GM23338 (cell line): ENCODE measurements around the gene RAB6A. TPM values are rescaled to one million over a fixed set of nuclear protein-coding genes. Genes with fewer than 3 reads are reported as not detected.

Experiments
- ATAC-seq: fragments of 200-7000 bp; cut with Tn5 transposase; 3 replicates; pipeline ENCODE4 v1.9.1; 2020
- DNase-seq: peaks from one replicate; pipeline ENCODE4 v3.0.0-alpha.2; 2015; ENCODE audit warnings: low spot score
- H2AFZ ChIP-seq: fragments of 200-600 bp; sonication (generic); 2 replicates; pipeline ENCODE4 v1.8.0; 2016; ENCODE audit warnings: antibody characterized with exemption, mild to moderate bottlenecking, moderate library complexity
- H3F3A ChIP-seq: fragments of 200-600 bp; sonication (generic); replicated peaks from 2 replicates; pipeline ENCODE4 v1.8.0; 2017; ENCODE audit warnings: antibody characterized with exemption, mixed run types, low read depth
- H3K27ac ChIP-seq: fragments of 200-600 bp; sonication (generic); 2 replicates; pipeline ENCODE4 v1.6.1; 2016; ENCODE audit warnings: low read depth
- H3K27me3 ChIP-seq: fragments of 200-600 bp; sonication (generic); 2 replicates; pipeline ENCODE4 v1.8.0; 2016; ENCODE audit warnings: mild to moderate bottlenecking, mixed run types, moderate library complexity; ENCODE audit not compliant: insufficient read depth
- H3K36me3 ChIP-seq: fragments of 200-600 bp; sonication (generic); 2 replicates; pipeline ENCODE4 v1.8.0; 2016; ENCODE audit warnings: mild to moderate bottlenecking; ENCODE audit not compliant: insufficient read depth
- H3K4me1 ChIP-seq: fragments of 200-600 bp; sonication (generic); 2 replicates; pipeline ENCODE4 v1.8.0; 2016; ENCODE audit warnings: mild to moderate bottlenecking, moderate library complexity; ENCODE audit not compliant: insufficient read depth
- H3K4me2 ChIP-seq: fragments of 200-600 bp; sonication (generic); 2 replicates; pipeline ENCODE4 v1.7.1; 2017; ENCODE audit warnings: mixed run types
- H3K4me3 ChIP-seq: fragments of 200-600 bp; sonication (generic); 2 replicates; pipeline ENCODE4 v1.6.1; 2016; ENCODE audit warnings: mixed run types
- H3K79me2 ChIP-seq: fragments of 200-600 bp; sonication (generic); replicated peaks from 2 replicates; pipeline ENCODE4 v1.8.0; 2017; ENCODE audit warnings: mild to moderate bottlenecking; ENCODE audit not compliant: insufficient read depth
- H3K9me2 ChIP-seq: fragments of 200-600 bp; sonication (generic); 2 replicates; pipeline ENCODE4 v1.8.0; 2017; ENCODE audit not compliant: insufficient read depth
- H4K20me1 ChIP-seq: fragments of 200-600 bp; sonication (generic); replicated peaks from 2 replicates; pipeline ENCODE4 v1.8.0; 2017; ENCODE audit warnings: mild to moderate bottlenecking; ENCODE audit not compliant: insufficient read depth
- H3K27ac Mint-ChIP-seq: 2 replicates; pipeline ENCODE4 v1.8.0; 2020; ENCODE audit warnings: inconsistent platforms, mild to moderate bottlenecking, moderate library complexity, mixed read lengths
- H3K27me3 Mint-ChIP-seq: 3 replicates; pipeline ENCODE4 v1.8.0; 2022; ENCODE audit warnings: low read depth, mild to moderate bottlenecking, moderate library complexity, mixed read lengths, inconsistent platforms; ENCODE audit not compliant: insufficient read depth, poor library complexity
- H3K36me3 Mint-ChIP-seq: 3 replicates; pipeline ENCODE4 v1.8.0; 2021; ENCODE audit warnings: low read depth, mild to moderate bottlenecking, inconsistent platforms, moderate library complexity, mixed read lengths
- H3K4me1 Mint-ChIP-seq: 3 replicates; pipeline ENCODE4 v1.8.0; 2020; ENCODE audit warnings: mild to moderate bottlenecking, inconsistent platforms, mixed read lengths
- H3K4me3 Mint-ChIP-seq: 3 replicates; pipeline ENCODE4 v1.8.0; 2021; ENCODE audit warnings: moderate library complexity, mild to moderate bottlenecking, inconsistent platforms, mixed read lengths
- H3K9me3 Mint-ChIP-seq: 3 replicates; pipeline ENCODE4 v1.8.0; 2020; ENCODE audit warnings: moderate library complexity, mild to moderate bottlenecking, inconsistent platforms, mixed read lengths
- ETS1 ChIP-seq: IDR thresholded peaks from 2 replicates; pipeline ENCODE4 v1.6.1; 2016; ENCODE audit warnings: antibody characterized with exemption
- JUNB ChIP-seq: IDR thresholded peaks from one replicate; pipeline ENCODE4 v1.6.1; 2016; ENCODE audit warnings: antibody characterized with exemption; ENCODE audit not compliant: unreplicated experiment
- REST ChIP-seq: IDR thresholded peaks from one replicate; pipeline ENCODE4 v1.6.1; 2018; ENCODE audit warnings: antibody characterized with exemption; ENCODE audit not compliant: unreplicated experiment
- ZNF114 ChIP-seq: fragments of 250-450 bp; sonication (Bioruptor Pico); IDR thresholded peaks from 2 replicates; pipeline ENCODE4 v1.5.0; 2020; ENCODE audit warnings: mild to moderate bottlenecking, moderate library complexity
- ZNF331 ChIP-seq: fragments of 250-450 bp; sonication (Bioruptor Pico); IDR thresholded peaks from 2 replicates; pipeline ENCODE4 v1.5.0; 2020; ENCODE audit warnings: low read depth, mild to moderate bottlenecking, moderate library complexity
- ZNF462 ChIP-seq: fragments of 250-450 bp; sonication (Bioruptor Pico); IDR thresholded peaks from 2 replicates; pipeline ENCODE4 v1.5.0; 2020; ENCODE audit warnings: mild to moderate bottlenecking, moderate library complexity
- polyA plus RNA-seq: library from polyadenylated mRNA; unstranded; fragments of >200 nt; fragmentation: Nextera tagmentation; extraction: Ambion mirVana; gene quantifications from 2 replicates; pipeline ENCODE4 v1.2.1, GENCODE V29; 2016
- total RNA-seq: library from RNA; depleted of rRNA; stranded (reverse); fragments of >200 nt; shearing (Covaris generic); gene quantifications from 2 replicates; pipeline ENCODE4 v1.2.3, GENCODE V29; 2014

RAB6A gene
- total and polyA plus RNA-seq, 2 experiments from 2014 or later, result 61.1 to 127 TPM

GRCh38 chr11:73801136-73801535 lies 40.3 kb upstream of the RAB6A start:
- H3K27ac Mint-ChIP-seq, result no peak overlapping the region
- H3K9me2 ChIP-seq, result no peaks in the 10 kb centered on the region

GRCh38 chr11:73800276-73800806 lies 39.5 kb upstream of the RAB6A start:
- H3K27ac Mint-ChIP-seq, result no peak overlapping the region
- no peak for TF ChIP-seq REST
- no peak for TF ChIP-seq ZNF462
- no peak for TF ChIP-seq JUNB
- no peak for TF ChIP-seq ZNF331 (CRISPR knock-in tag)
- H3K4me2 ChIP-seq, result no peak overlapping the region

More at GRCh38 chr11:73801136-73801535, 40.3 kb upstream of the RAB6A start:
- Mint-ChIP-seq H3K4me3 (no peak overlapping the region), H3K27me3 (no peaks in the 10 kb centered on the region), H3K36me3 (peaks cover 3% of the 10 kb centered on the region; the same call in 1 of the 3 replicates), H3K9me3 (no peaks in the 10 kb centered on the region), H3K4me1 (no peaks in the 10 kb centered on the region; the same call in 2 of the 3 replicates)
- H2AFZ ChIP-seq, result no peak overlapping the region
- no peaks in the 10 kb centered on the region for H3F3A ChIP-seq
- H3K4me2 ChIP-seq, result no peak overlapping the region
- no peaks in the 10 kb centered on the region for H3K27me3 ChIP-seq
- H3K36me3 ChIP-seq, result no peaks in the 10 kb centered on the region
- H4K20me1 ChIP-seq, result peaks cover 6% of the 10 kb centered on the region; the same call in 1 of the 2 replicates
- H3K4me3 ChIP-seq, result no peak overlapping the region
- no peak for TF ChIP-seq ETS1
- TF ChIP-seq ZNF114, result no peak
- H3K4me1 ChIP-seq, result no peaks in the 10 kb centered on the region
- H3K79me2 ChIP-seq, result peaks cover 14% of the 10 kb centered on the region; the same call in 1 of the 2 replicates
- H3K27ac ChIP-seq, result no peak overlapping the region
- DNase-seq (no peak), ATAC-seq (no peak)

More at GRCh38 chr11:73800276-73800806, 39.5 kb upstream of the RAB6A start:
- H3K4me1 Mint-ChIP-seq, result no peaks in the 10 kb centered on the region
- H3K4me3 Mint-ChIP-seq, result no peak overlapping the region
- DNase-seq, result no peak
- no peaks in the 10 kb centered on the region for H3K9me3 Mint-ChIP-seq
- H4K20me1 ChIP-seq, result peaks cover 6% of the 10 kb centered on the region; the same call in 1 of the 2 replicates
- H3K27ac ChIP-seq, result no peak overlapping the region
- H2AFZ ChIP-seq, result no peak overlapping the region
- H3F3A ChIP-seq, result no peaks in the 10 kb centered on the region
- no peak overlapping the region for H3K4me3 ChIP-seq
- no peaks in the 10 kb centered on the region for H3K27me3 ChIP-seq
- H3K36me3 Mint-ChIP-seq, result peaks cover 4% of the 10 kb centered on the region; the same call in 1 of the 3 replicates
- H3K36me3 ChIP-seq, result no peaks in the 10 kb centered on the region
- H3K4me1 ChIP-seq, result no peaks in the 10 kb centered on the region
- no peaks in the 10 kb centered on the region for H3K27me3 Mint-ChIP-seq
- H3K79me2 ChIP-seq, result peaks cover 14% of the 10 kb centered on the region; the same call in 1 of the 2 replicates
- no peaks in the 10 kb centered on the region for H3K9me2 ChIP-seq
- no peak for ATAC-seq
